Common myeloid progenitor, CD34-positive (primary cell): ENCODE results near the gene MYO1F.

ENCODE experiments used
- CTCF ChIA-PET: fragments of 350-600 bp; sonication (Branson Sonifier 250); formaldehyde crosslinking; loops from one replicate; lab custom pipeline; 2021; ENCODE audit warnings: antibody characterized with exemption; lab: Charles Lee
- POLR2A ChIA-PET: fragments of 350-600 bp; sonication (Branson Sonifier 250); formaldehyde crosslinking; loops from one replicate; lab custom pipeline; 2021; ENCODE audit warnings: antibody characterized with exemption; lab: Charles Lee
- DNase-seq, 3 donors: peaks; one replicate each; pipeline versions ENCODE4 v3.0.0 to v3.0.0-alpha.2; 2013
- H3K27ac ChIP-seq, 2 experiments: 1 replicate in 1 of 2; 2 replicates in 1 of 2; pipeline ENCODE4 v1.7.0; 2013; ENCODE audit warnings: inconsistent platforms in 2 of 2, low read length in 2 of 2, mild to moderate bottlenecking in 2 of 2, low read depth in 1 of 2, moderate library complexity in 1 of 2; ENCODE audit not compliant: severe bottlenecking in 2 of 2, insufficient read depth in 1 of 2, poor library complexity in 1 of 2
- H3K27me3 ChIP-seq, 5 experiments: replicated peaks in 2 of 5; 1 replicate in 3 of 5; 2 replicates in 2 of 5; pipeline versions ENCODE4 v1.6.1 to v1.7.0; 2013; ENCODE audit warnings: low read length in 4 of 5, mild to moderate bottlenecking in 2 of 5, moderate library complexity in 2 of 5, inconsistent platforms in 1 of 5; ENCODE audit not compliant: insufficient read depth in 5 of 5, control insufficient read depth in 4 of 5
- H3K36me3 ChIP-seq, 4 experiments: 1 replicate in 2 of 4; 2 replicates in 2 of 4; pipeline versions ENCODE4 v1.6.1 to v1.7.0; 2013; ENCODE audit warnings: low read length in 3 of 4, control low read depth in 1 of 4, mild to moderate bottlenecking in 1 of 4; ENCODE audit not compliant: control insufficient read depth in 4 of 4, insufficient read depth in 4 of 4
- H3K4me1 ChIP-seq, 4 experiments: 1 replicate in 3 of 4; 2 replicates in 1 of 4; pipeline versions ENCODE4 v1.6.1 to v1.7.1; 2013; ENCODE audit warnings: low read length in 3 of 4, mild to moderate bottlenecking in 3 of 4, control low read depth in 1 of 4, inconsistent platforms in 1 of 4, moderate library complexity in 1 of 4; ENCODE audit not compliant: control insufficient read depth in 4 of 4, insufficient read depth in 4 of 4; ENCODE audit errors: control extremely low read depth in 1 of 4
- H3K4me3 ChIP-seq, 7 experiments: 1 replicate in 4 of 7; 2 replicates in 3 of 7; pipeline versions ENCODE4 v1.5.1 to v1.7.0; 2013; ENCODE audit warnings: mild to moderate bottlenecking in 7 of 7, low read length in 6 of 7, moderate library complexity in 6 of 7, inconsistent platforms in 2 of 7, low read depth in 2 of 7, control low read depth in 1 of 7; ENCODE audit not compliant: insufficient read depth in 4 of 7, control insufficient read depth in 1 of 7; ENCODE audit errors: extremely low read depth in 1 of 7
- H3K9me3 ChIP-seq, 5 experiments: 1 replicate in 4 of 5; 2 replicates in 1 of 5; pipeline versions ENCODE4 v1.6.1 to v1.7.1; 2013; ENCODE audit warnings: low read length in 4 of 5, mild to moderate bottlenecking in 2 of 5, inconsistent platforms in 1 of 5, low read depth in 1 of 5, moderate library complexity in 1 of 5; ENCODE audit not compliant: control insufficient read depth in 4 of 5, insufficient read depth in 2 of 5; ENCODE audit errors: control extremely low read depth in 1 of 5
- whole genome bisulfite sequencing: methylation state at CpG from one replicate; pipeline ENCODE4 v1.1.5; 2013; ENCODE audit not compliant: insufficient coverage; 5-methylcytosine and 5-hydroxymethylcytosine counted together

MYO1F gene

DNA sequence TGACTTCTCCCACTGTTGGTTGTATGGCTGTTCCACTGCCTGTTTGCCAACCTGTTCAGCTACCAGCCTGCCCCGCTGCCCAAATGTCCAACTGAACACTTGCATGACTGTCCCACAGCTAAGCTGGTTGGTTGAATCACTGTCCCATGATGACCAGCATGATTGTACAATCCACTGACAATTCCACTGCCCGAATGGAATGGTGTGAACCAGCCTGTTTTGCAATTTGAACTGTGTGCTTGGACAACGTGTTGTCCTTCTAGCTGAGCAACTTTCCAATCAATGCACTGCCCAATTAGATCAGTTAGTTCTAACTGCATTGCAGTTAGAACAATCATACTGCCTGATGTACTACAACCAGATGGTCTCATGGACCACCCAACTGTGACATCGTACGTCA, 24.6 kb upstream of the MYO1F start:
- H3K27me3 ChIP-seq: no peaks in the 10 kb centered on the region
- no peak overlapping the region for H3K4me3 ChIP-seq
- peaks cover 16 to 57% (median 35%) of the 10 kb centered on the region in 4 experiments for H3K36me3 ChIP-seq
- 97% methylated on average over 5 of the region's 5 CpGs for WGBS
- ChIA-PET CTCF (no interaction called here), POLR2A (no interaction called here)
- no peak overlapping the region for H3K27ac ChIP-seq
- no peak for DNase-seq
- H3K4me1 ChIP-seq: no peaks in the 10 kb centered on the region
- H3K9me3 ChIP-seq: peaks cover 2 to 9% (median 6%) of the 10 kb centered on the region in 5 experiments

DNA sequence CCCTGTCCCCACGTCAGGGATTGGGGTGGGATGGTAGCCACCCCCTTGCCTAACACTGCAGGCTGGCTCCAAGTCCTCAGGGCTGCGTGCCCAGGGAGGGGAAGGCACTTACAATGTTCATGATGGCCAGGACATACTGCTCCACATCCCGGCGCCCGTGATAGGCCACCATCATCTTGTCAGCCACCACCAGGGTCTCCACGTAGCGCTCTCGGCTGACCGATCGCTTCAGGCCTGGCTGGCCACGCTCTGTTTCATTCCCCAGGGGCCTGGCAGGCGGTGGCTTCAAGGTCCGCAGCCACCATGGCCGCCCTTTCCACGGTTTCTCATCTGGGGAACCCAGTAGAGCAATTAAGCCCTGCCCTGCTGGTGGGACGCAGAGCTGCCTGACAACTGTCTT, 23.6 kb upstream of the MYO1F start:
- ChIA-PET POLR2A (no interaction called here), CTCF (no interaction called here)
- H3K27me3 ChIP-seq: no peaks in the 10 kb centered on the region
- no peak overlapping the region for H3K27ac ChIP-seq
- no peak overlapping the region for H3K4me3 ChIP-seq
- WGBS: over 99% methylated on average over 13 of the region's 16 CpGs
- H3K4me1 ChIP-seq: no peaks in the 10 kb centered on the region
- peaks cover 22 to 66% (median 43%) of the 10 kb centered on the region in 4 experiments for H3K36me3 ChIP-seq
- DNase-seq: no peak
- peaks cover 2 to 9% (median 6%) of the 10 kb centered on the region in 5 experiments for H3K9me3 ChIP-seq

GRCh38 chr19:8600064-8600463, 22.8 kb upstream of the MYO1F start:
- H3K27ac ChIP-seq: no peak overlapping the region
- DNase-seq: no peak
- ChIA-PET CTCF (interaction anchor here (0.6 kb wide), 1 partner anchor 68 kb away, joined by 3 read pairs; no protein-coding TSS in a partner anchor), POLR2A (no interaction called here)
- peaks cover 22 to 64% (median 43%) of the 10 kb centered on the region in 4 experiments for H3K36me3 ChIP-seq
- 100% methylated on average over 2 of the region's 2 CpGs for WGBS
- peaks cover 2 to 7% (median 6%) of the 10 kb centered on the region in 5 experiments for H3K9me3 ChIP-seq
- H3K4me3 ChIP-seq: no peak overlapping the region
- no peaks in the 10 kb centered on the region for H3K4me1 ChIP-seq
- H3K27me3 ChIP-seq: no peaks in the 10 kb centered on the region

GRCh38 chr19:8596168-8596567, 18.9 kb upstream of the MYO1F start:
- H3K27ac ChIP-seq: no peak overlapping the region
- ChIA-PET POLR2A (no interaction called here), CTCF (interaction anchor here (1.0 to 1.4 kb wide), 5 partner anchors 9 to 20 kb away, joined by 3 to 7 read pairs (median 4); no protein-coding TSS in a partner anchor)
- H3K4me1 ChIP-seq: peaks cover 0 to 21% (median 16%) of the 10 kb centered on the region in 4 experiments
- peaks cover 0 to 12% (median 4%) of the 10 kb centered on the region in 5 experiments for H3K9me3 ChIP-seq
- peaks cover 8 to 45% (median 32%) of the 10 kb centered on the region in 4 experiments for H3K36me3 ChIP-seq
- DNase-seq: no peak
- WGBS: 88% methylated on average over 18 of the region's 23 CpGs
- H3K27me3 ChIP-seq: peaks cover 0 to 5% (median 0%) of the 10 kb centered on the region in 5 experiments
- H3K4me3 ChIP-seq: no peak overlapping the region

DNA sequence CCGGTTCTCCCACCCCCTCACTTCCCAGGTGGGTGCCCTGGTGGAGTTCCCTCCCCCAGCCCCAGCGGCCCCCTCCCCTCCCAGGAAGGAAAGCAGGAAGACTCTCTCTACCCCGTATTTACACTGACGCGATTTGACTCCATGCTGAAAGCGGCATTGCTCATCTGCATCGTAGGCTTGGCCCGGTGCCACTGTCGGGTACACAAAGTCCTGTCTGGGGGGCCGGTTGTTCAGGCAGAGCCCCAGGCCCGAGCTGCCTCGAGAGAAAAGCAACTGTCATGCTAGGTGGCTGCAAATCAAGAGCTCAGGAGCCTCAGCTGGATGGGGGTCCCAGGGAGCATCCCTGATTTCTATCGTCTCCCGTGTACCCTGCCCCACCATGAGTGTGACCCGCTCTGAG, 18.4 kb upstream of the MYO1F start:
- no peak overlapping the region for H3K4me3 ChIP-seq
- peaks cover 8 to 43% (median 27%) of the 10 kb centered on the region in 4 experiments for H3K36me3 ChIP-seq
- no peak overlapping the region for H3K27ac ChIP-seq
- WGBS: 92% methylated on average over 11 of the region's 15 CpGs
- H3K4me1 ChIP-seq: peaks cover 0 to 22% (median 18%) of the 10 kb centered on the region in 4 experiments
- CTCF ChIA-PET: interaction anchor here (1.0 to 1.7 kb wide), 6 partner anchors 9 to 21 kb away, joined by 3 to 9 read pairs (median 4); no protein-coding TSS in a partner anchor
- POLR2A ChIA-PET: no interaction called here
- no peak for DNase-seq
- peaks cover 0 to 5% (median 0%) of the 10 kb centered on the region in 5 experiments for H3K27me3 ChIP-seq
- peaks cover 0 to 12% (median 4%) of the 10 kb centered on the region in 5 experiments for H3K9me3 ChIP-seq

DNA sequence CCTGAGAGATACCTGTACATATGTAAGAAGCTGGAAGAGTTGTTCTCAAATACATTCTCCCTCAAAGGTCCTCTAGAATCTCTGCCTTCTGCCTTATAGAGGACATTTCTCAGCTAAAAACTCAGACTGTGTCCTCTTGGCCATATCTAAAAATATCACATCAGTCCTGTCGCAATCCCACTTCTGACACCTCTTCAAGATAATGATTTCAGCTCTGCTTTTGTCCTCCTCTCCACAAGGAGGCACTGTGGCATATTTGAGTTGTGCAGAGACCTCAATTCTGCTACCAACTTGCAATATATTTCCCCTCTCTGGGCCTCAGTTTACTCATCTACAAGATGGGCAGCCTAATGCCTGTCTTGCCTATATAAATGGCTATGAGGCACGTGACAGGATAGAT, 16.7 kb upstream of the MYO1F start:
- H3K36me3 ChIP-seq: peaks cover 8 to 36% (median 23%) of the 10 kb centered on the region in 4 experiments
- H3K27me3 ChIP-seq: peaks cover 0 to 5% (median 0%) of the 10 kb centered on the region in 5 experiments
- H3K4me3 ChIP-seq: no peak overlapping the region
- WGBS: 94% methylated on average over 2 of the region's 2 CpGs
- peaks cover 0 to 11% (median 4%) of the 10 kb centered on the region in 5 experiments for H3K9me3 ChIP-seq
- DNase-seq: peak in 1 of 3 donors; percentile 42
- CTCF ChIA-PET: interaction anchor here (0.9 to 2.9 kb wide), 5 partner anchors 10 to 21 kb away, joined by 3 to 18 read pairs (median 4); no protein-coding TSS in a partner anchor
- POLR2A ChIA-PET: no interaction called here
- H3K27ac ChIP-seq: no peak overlapping the region
- H3K4me1 ChIP-seq: peaks cover 0 to 22% (median 18%) of the 10 kb centered on the region in 4 experiments
